ENCODE results near the gene WWOX.

WWOX gene

DNA sequence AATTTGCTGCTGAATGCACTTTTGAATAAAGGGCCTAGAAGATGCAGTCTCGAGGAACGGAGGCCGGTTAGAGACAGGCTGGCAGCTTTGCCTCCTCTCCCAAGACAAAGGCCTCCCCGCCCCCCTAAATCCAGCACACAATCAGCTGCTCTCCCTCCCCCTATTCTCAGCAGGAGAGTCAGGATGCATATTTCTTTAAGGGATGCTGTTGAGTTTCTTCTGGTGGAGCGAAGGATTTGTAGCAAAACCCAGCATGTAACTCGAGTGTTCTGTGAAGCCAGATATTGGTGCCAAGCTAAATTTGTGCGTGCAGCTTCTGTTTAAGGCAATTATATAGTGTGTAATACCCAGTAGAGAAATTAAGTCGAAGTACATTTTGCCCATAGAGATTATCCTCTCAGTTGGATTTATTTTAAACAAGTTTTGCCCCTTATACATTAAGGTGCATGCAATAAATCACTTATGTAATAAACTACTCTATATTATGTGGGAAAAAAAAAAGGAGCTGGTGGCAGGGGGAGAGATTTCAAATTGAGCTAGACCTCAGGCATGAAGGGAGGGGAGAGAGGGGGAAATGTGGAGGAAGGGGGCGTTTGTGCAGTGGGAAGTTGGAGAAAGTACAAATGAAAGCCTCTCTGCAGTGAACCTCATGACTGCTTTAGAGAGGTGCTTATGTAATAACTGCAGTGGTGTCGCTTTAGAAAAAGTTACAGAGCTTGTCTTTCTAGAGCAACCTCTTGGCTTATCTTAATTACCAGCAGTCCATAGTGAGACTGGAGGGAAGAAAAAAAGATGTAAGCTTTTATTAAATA, 901.9 kb downstream of the WWOX start:
- H3K4me3 ChIP-seq (replicated peaks; ENCODE audit: low read depth, low read length), result no peak overlapping the region

GRCh38 chr16:79003026-79003609, 903.7 kb downstream of the WWOX start:
- DNase-seq (ENCODE audit: extremely low read depth, insufficient read length), result no peak
- no peaks in the 10 kb centered on the region for H3K27me3 ChIP-seq (replicated peaks; ENCODE audit: control insufficient read depth, insufficient read depth, low read length)
- TF ChIP-seq CTCF (IDR thresholded peaks at IDR 0.05; ENCODE audit: insufficient read depth, low read length, poor library complexity, severe bottlenecking), result no peak
- no peak overlapping the region for H3K4me3 ChIP-seq (replicated peaks; ENCODE audit: low read depth, low read length)
- no peaks in the 10 kb centered on the region for H3K36me3 ChIP-seq (ENCODE audit: control insufficient read depth, insufficient read depth, low read length)

More for the DNA sequence above, 901.9 kb downstream of the WWOX start:
- Histone ChIP-seq H3K27me3 (replicated peaks; ENCODE audit: control insufficient read depth, insufficient read depth, low read length) (no peaks in the 10 kb centered on the region), H3K36me3 (ENCODE audit: control insufficient read depth, insufficient read depth, low read length) (no peaks in the 10 kb centered on the region)
- DNase-seq (ENCODE audit: extremely low read depth, insufficient read length), result no peak
- no peak for TF ChIP-seq CTCF (IDR thresholded peaks at IDR 0.05; ENCODE audit: insufficient read depth, low read length, poor library complexity, severe bottlenecking)

DNA sequence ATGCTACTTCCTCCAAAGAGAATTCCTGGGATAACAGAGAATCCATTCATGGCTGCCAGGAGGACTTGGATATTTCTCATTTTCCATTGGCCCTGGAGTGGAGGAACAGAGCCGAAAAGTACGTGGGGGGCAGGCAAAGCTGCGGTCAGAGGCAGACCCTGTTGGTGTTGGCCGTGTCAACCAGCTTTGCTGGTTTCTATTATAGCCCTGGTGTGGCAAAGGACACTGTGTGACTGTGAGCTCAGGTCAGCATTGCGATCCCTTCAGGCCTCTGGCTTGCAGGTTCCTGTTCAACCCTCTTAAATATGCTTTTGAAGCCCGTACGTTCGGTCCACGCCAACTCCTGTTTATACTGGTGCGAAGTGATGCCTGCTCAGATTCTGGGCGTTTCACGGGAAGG, 904.9 kb downstream of the WWOX start:
- no peaks in the 10 kb centered on the region for H3K27me3 ChIP-seq (replicated peaks; ENCODE audit: control insufficient read depth, insufficient read depth, low read length)
- H3K36me3 ChIP-seq (ENCODE audit: control insufficient read depth, insufficient read depth, low read length), result no peaks in the 10 kb centered on the region
- no peak for TF ChIP-seq CTCF (IDR thresholded peaks at IDR 0.05; ENCODE audit: insufficient read depth, low read length, poor library complexity, severe bottlenecking)
- no peak overlapping the region for H3K4me3 ChIP-seq (replicated peaks; ENCODE audit: low read depth, low read length)
- no peak for DNase-seq (ENCODE audit: extremely low read depth, insufficient read length)

DNA sequence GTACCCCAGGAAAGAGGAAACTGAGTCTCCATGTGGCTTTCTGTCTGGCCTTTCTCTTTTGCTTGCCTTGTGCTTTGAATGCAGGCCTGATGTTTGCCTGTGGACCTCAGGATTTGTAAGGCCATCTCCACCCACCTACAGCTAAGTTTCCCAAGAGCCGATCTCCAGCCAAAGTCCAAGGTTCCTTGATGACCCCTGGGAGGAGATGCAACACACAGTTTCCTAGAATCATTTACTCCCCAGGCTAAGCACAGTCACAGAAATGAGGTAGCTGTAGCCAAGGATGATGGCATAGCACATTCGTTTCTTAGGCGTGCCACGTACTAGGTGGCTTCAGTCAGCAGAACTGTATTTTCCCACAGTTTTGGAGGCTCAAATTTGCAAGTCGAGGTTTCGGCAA, 905.6 kb downstream of the WWOX start:
- Histone ChIP-seq H3K36me3 (ENCODE audit: control insufficient read depth, insufficient read depth, low read length) (no peaks in the 10 kb centered on the region), H3K27me3 (replicated peaks; ENCODE audit: control insufficient read depth, insufficient read depth, low read length) (no peaks in the 10 kb centered on the region), H3K4me3 (replicated peaks; ENCODE audit: low read depth, low read length) (no peak overlapping the region)
- TF ChIP-seq CTCF (IDR thresholded peaks at IDR 0.05; ENCODE audit: insufficient read depth, low read length, poor library complexity, severe bottlenecking), result no peak
- no peak for DNase-seq (ENCODE audit: extremely low read depth, insufficient read length)

DNA sequence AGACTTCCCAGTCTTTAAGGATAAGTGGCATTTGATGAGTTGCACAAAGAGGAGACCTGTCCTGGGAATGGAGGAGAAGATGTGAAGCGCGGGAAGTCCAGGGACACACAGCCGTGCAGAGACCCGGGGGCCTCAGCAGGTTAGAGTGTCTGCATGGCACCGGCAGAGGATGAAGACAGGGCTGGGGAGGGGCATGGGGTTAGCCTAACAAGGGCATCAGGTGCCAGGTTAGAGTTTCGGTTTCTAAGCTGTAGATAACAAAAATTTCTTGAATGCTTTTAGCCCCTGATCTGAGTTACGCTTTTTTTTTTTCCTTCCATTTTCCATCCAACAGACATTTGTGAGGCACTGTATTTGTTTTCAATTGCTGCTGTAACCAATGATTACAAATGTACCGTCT, 906.8 kb downstream of the WWOX start:
- no peaks in the 10 kb centered on the region for H3K36me3 ChIP-seq (ENCODE audit: control insufficient read depth, insufficient read depth, low read length)
- no peak overlapping the region for H3K4me3 ChIP-seq (replicated peaks; ENCODE audit: low read depth, low read length)
- TF ChIP-seq CTCF (IDR thresholded peaks at IDR 0.05; ENCODE audit: insufficient read depth, low read length, poor library complexity, severe bottlenecking), result no peak
- no peak for DNase-seq (ENCODE audit: extremely low read depth, insufficient read length)
- H3K27me3 ChIP-seq (replicated peaks; ENCODE audit: control insufficient read depth, insufficient read depth, low read length), result no peaks in the 10 kb centered on the region
